Panc1 (cell line): Measurements from ENCODE around the gene TULP1.

ENCODE experiments used
- POLR2AphosphoS5 ChIP-seq: IDR thresholded peaks from 2 replicates; pipeline ENCODE4 v1.6.1; 2012; ENCODE audit warnings: mild to moderate bottlenecking, low read depth, low read length, moderate library complexity
- TCF7L2 ChIP-seq: IDR thresholded peaks from 2 replicates; pipeline ENCODE4 v1.6.1; 2011; ENCODE audit warnings: mild to moderate bottlenecking, low read depth, low read length, inconsistent platforms
- TF ChIP-seq, protein P1 (sequence below): fragments of 450-650 bp; IDR thresholded peaks from 2 replicates; pipeline ENCODE4 v1.5.1; 2017; ENCODE audit warnings: mild to moderate bottlenecking

DNA sequence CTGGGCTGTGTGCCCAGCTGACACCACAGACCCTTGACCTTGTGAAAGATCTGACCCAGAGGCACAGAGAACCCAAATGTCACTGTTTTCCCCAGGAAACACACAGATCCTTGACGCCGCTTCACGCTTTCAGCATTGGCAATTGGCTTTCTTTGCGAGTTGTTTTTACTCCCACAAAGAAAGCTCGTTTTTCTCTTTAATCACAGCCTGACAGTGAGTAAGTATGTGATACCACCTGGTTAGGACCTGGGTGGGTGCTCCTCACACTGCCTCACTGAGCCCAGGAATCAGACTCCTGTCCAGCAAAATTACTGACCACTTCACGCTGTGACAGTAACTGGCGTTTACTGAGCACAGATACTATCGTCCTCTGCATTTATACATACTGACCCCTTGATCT is 31.5 kb downstream of the TULP1 start:
- no peak for TF ChIP-seq POLR2AphosphoS5
- no peak for TF ChIP-seq TCF7L2
- TF ChIP-seq, protein P1, sequence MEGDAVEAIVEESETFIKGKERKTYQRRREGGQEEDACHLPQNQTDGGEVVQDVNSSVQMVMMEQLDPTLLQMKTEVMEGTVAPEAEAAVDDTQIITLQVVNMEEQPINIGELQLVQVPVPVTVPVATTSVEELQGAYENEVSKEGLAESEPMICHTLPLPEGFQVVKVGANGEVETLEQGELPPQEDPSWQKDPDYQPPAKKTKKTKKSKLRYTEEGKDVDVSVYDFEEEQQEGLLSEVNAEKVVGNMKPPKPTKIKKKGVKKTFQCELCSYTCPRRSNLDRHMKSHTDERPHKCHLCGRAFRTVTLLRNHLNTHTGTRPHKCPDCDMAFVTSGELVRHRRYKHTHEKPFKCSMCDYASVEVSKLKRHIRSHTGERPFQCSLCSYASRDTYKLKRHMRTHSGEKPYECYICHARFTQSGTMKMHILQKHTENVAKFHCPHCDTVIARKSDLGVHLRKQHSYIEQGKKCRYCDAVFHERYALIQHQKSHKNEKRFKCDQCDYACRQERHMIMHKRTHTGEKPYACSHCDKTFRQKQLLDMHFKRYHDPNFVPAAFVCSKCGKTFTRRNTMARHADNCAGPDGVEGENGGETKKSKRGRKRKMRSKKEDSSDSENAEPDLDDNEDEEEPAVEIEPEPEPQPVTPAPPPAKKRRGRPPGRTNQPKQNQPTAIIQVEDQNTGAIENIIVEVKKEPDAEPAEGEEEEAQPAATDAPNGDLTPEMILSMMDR = no peak
